ENCODE measurements around the gene MAGEF1. TPM values are rescaled to one million over a fixed set of nuclear protein-coding genes. Genes with fewer than 3 reads are reported as not detected.
A peak's percentile ranks its signal among the peaks of the same experiment; 100 is the strongest.

MAGEF1 gene
- total RNA-seq, 1 experiment from 2014 or later = 30.3 TPM

GRCh38 chr3:184746131-184747120 is 34.6 kb upstream of the MAGEF1 start:
- no peak overlapping the region for H3K4me3 ChIP-seq
- no peak for DNase-seq
- no peaks in the 10 kb centered on the region for H3K36me3 ChIP-seq
- no peaks in the 10 kb centered on the region for H3K27me3 ChIP-seq
- H3K9me3 ChIP-seq = no peaks in the 10 kb centered on the region

- Histone ChIP-seq H3K9me3 (no peaks in the 10 kb centered on the region), H3K36me3 (no peaks in the 10 kb centered on the region), H3K4me3 (no peak overlapping the region), H3K27me3 (no peaks in the 10 kb centered on the region)
- DNase-seq = no peak
These were observed 33.7 kb upstream of the MAGEF1 start for GRCh38 chr3:184745526-184745925.

- H3K27me3 ChIP-seq = no peaks in the 10 kb centered on the region
- no peak for DNase-seq
These were observed 31.4 kb upstream of the MAGEF1 start for GRCh38 chr3:184743248-184743647.

GRCh38 chr3:184742676-184743135 is 30.8 kb upstream of the MAGEF1 start:
- Histone ChIP-seq H3K36me3 (no peaks in the 10 kb centered on the region; the same call in 1 of the 2 replicates), H3K9me3 (no peaks in the 10 kb centered on the region), H3K27me3 (no peaks in the 10 kb centered on the region), H3K4me3 (no peak overlapping the region)
- no peak for DNase-seq

More at GRCh38 chr3:184743248-184743647, 31.4 kb upstream of the MAGEF1 start:
- H3K36me3 ChIP-seq = no peaks in the 10 kb centered on the region; the same call in 1 of the 2 replicates
- no peaks in the 10 kb centered on the region for H3K9me3 ChIP-seq
- H3K4me3 ChIP-seq = no peak overlapping the region

GRCh38 chr3:184741798-184742675 is 30.2 kb upstream of the MAGEF1 start:
- H3K36me3 ChIP-seq = no peaks in the 10 kb centered on the region; the same call in 1 of the 2 replicates
- H3K9me3 ChIP-seq = no peaks in the 10 kb centered on the region
- H3K27me3 ChIP-seq = no peaks in the 10 kb centered on the region
- DNase-seq = no peak
- no peak overlapping the region for H3K4me3 ChIP-seq

- no peaks in the 10 kb centered on the region for H3K9me3 ChIP-seq
- no peak overlapping the region for H3K4me3 ChIP-seq
- H3K36me3 ChIP-seq = no peaks in the 10 kb centered on the region; the same call in 1 of the 2 replicates
- no peaks in the 10 kb centered on the region for H3K27me3 ChIP-seq
- peak; percentile 32 for DNase-seq
These were observed 29.3 kb upstream of the MAGEF1 start for GRCh38 chr3:184741259-184741556.

GRCh38 chr3:184740509-184741258 is 28.8 kb upstream of the MAGEF1 start:
- Histone ChIP-seq H3K27me3 (no peaks in the 10 kb centered on the region), H3K36me3 (no peaks in the 10 kb centered on the region; the same call in 1 of the 2 replicates), H3K9me3 (no peaks in the 10 kb centered on the region), H3K4me3 (no peak overlapping the region)
- DNase-seq = peak; percentile 87

- H3K9me3 ChIP-seq = no peaks in the 10 kb centered on the region
- no peak overlapping the region for H3K4me3 ChIP-seq
- H3K27me3 ChIP-seq = no peaks in the 10 kb centered on the region
These were observed 28.0 kb upstream of the MAGEF1 start for GRCh38 chr3:184739594-184740505.

GRCh38 chr3:184738982-184739381 is 27.1 kb upstream of the MAGEF1 start:
- Histone ChIP-seq H3K4me3 (no peak overlapping the region), H3K27me3 (no peaks in the 10 kb centered on the region), H3K9me3 (no peaks in the 10 kb centered on the region), H3K36me3 (no peaks in the 10 kb centered on the region; the same call in 1 of the 2 replicates)
- DNase-seq = no peak

More at GRCh38 chr3:184739594-184740505, 28.0 kb upstream of the MAGEF1 start:
- DNase-seq = no peak
- H3K36me3 ChIP-seq = no peaks in the 10 kb centered on the region; the same call in 1 of the 2 replicates

GRCh38 chr3:184738506-184738890 is 26.6 kb upstream of the MAGEF1 start:
- no peak overlapping the region for H3K4me3 ChIP-seq
- DNase-seq = no peak
- H3K36me3 ChIP-seq = no peaks in the 10 kb centered on the region; the same call in 1 of the 2 replicates
- no peaks in the 10 kb centered on the region for H3K27me3 ChIP-seq
- no peaks in the 10 kb centered on the region for H3K9me3 ChIP-seq

GRCh38 chr3:184737641-184738505 is 26.0 kb upstream of the MAGEF1 start:
- H3K9me3 ChIP-seq = no peaks in the 10 kb centered on the region
- DNase-seq = peak; percentile 85
- no peak overlapping the region for H3K4me3 ChIP-seq

GRCh38 chr3:184737063-184737462 is 25.2 kb upstream of the MAGEF1 start:
- no peak for DNase-seq
- Histone ChIP-seq H3K9me3 (no peaks in the 10 kb centered on the region), H3K27me3 (no peaks in the 10 kb centered on the region), H3K36me3 (no peaks in the 10 kb centered on the region; the same call in 1 of the 2 replicates), H3K4me3 (no peak overlapping the region)

More at GRCh38 chr3:184737641-184738505, 26.0 kb upstream of the MAGEF1 start:
- H3K27me3 ChIP-seq = no peaks in the 10 kb centered on the region
- H3K36me3 ChIP-seq = no peaks in the 10 kb centered on the region; the same call in 1 of the 2 replicates

GRCh38 chr3:184734903-184735701 is 23.2 kb upstream of the MAGEF1 start:
- Histone ChIP-seq H3K36me3 (no peaks in the 10 kb centered on the region; the same call in 1 of the 2 replicates), H3K9me3 (no peaks in the 10 kb centered on the region), H3K4me3 (no peak overlapping the region), H3K27me3 (no peaks in the 10 kb centered on the region)
- DNase-seq = no peak
